HL-60 (cell line): ENCODE results near the gene ACOT9.
A peak's percentile ranks its signal among the peaks of the same experiment; 100 is the strongest.

Experiments
- DNase-seq, 2 experiments: peaks; one replicate each; pipeline ENCODE4 v3.0.0-alpha.2; 2010 to 2020; ENCODE audit warnings: low read depth in 1 of 2, low spot score in 1 of 2
- H3K27ac ChIP-seq: fragments of 250-450 bp; sonication (Bioruptor Pico); replicated peaks from 2 replicates; pipeline ENCODE4 v1.5.1; 2020; ENCODE audit warnings: mild to moderate bottlenecking, moderate library complexity
- H3K27me3 ChIP-seq: fragments of 250-450 bp; sonication (Bioruptor Pico); 2 replicates; pipeline ENCODE4 v1.5.1; 2021; ENCODE audit warnings: mild to moderate bottlenecking, moderate library complexity; ENCODE audit not compliant: insufficient read depth, poor library complexity, severe bottlenecking
- H3K4me3 ChIP-seq: replicated peaks from 2 replicates; pipeline ENCODE4 v1.5.1; 2011; ENCODE audit warnings: mild to moderate bottlenecking, control low read depth, low read length; ENCODE audit not compliant: insufficient read depth
- CTCF ChIP-seq: IDR thresholded peaks from one replicate; pipeline ENCODE4 v1.5.1; 2011; ENCODE audit warnings: low read length, control low read depth, inconsistent platforms; ENCODE audit not compliant: insufficient read depth
- GABPA ChIP-seq: IDR thresholded peaks from 2 replicates; pipeline ENCODE4 v1.6.1; 2012; ENCODE audit warnings: low read depth
- POLR2AphosphoS5 ChIP-seq: IDR thresholded peaks from 2 replicates; pipeline ENCODE4 v1.6.1; 2012; ENCODE audit warnings: low read depth
- REST ChIP-seq: IDR thresholded peaks from 2 replicates; pipeline ENCODE4 v1.6.1; 2012; ENCODE audit warnings: low read depth; ENCODE audit not compliant: insufficient replicate concordance
- SPI1 ChIP-seq: IDR thresholded peaks from 2 replicates; pipeline ENCODE4 v1.6.1; 2012; ENCODE audit warnings: low read depth, mild to moderate bottlenecking, borderline replicate concordance

Gene ACOT9

GRCh38 chrX:23736030-23736429 is 7.0 kb downstream of the ACOT9 start:
- Histone ChIP-seq H3K27ac (no peak overlapping the region), H3K27me3 (no peaks in the 10 kb centered on the region), H3K4me3 (no peak overlapping the region)
- TF ChIP-seq REST (no peak), SPI1 (no peak), CTCF (no peak), POLR2AphosphoS5 (no peak), GABPA (no peak)
- DNase-seq, result no peak

- H3K27me3 ChIP-seq, result no peaks in the 10 kb centered on the region
- H3K4me3 ChIP-seq, result no peak overlapping the region
- no peak overlapping the region for H3K27ac ChIP-seq
- no peak for DNase-seq
- TF ChIP-seq SPI1 (peak; percentile 12; the same call in 1 of the 2 replicates), REST (no peak)
These were observed 10.4 kb downstream of the ACOT9 start for GRCh38 chrX:23732704-23733103.

- H3K27me3 ChIP-seq, result no peaks in the 10 kb centered on the region
- TF ChIP-seq SPI1 (no peak), REST (no peak), POLR2AphosphoS5 (no peak), CTCF (no peak), GABPA (no peak)
- no peak overlapping the region for H3K27ac ChIP-seq
- DNase-seq, result no peak
- H3K4me3 ChIP-seq, result no peak overlapping the region
These were observed 11.1 kb downstream of the ACOT9 start for GRCh38 chrX:23731951-23732350.

GRCh38 chrX:23729214-23729613 is 13.9 kb downstream of the ACOT9 start:
- Histone ChIP-seq H3K27ac (no peak overlapping the region), H3K27me3 (no peaks in the 10 kb centered on the region), H3K4me3 (no peak overlapping the region)
- no peak for TF ChIP-seq CTCF
- TF ChIP-seq SPI1, result no peak
- no peak for TF ChIP-seq REST
- TF ChIP-seq POLR2AphosphoS5, result no peak
- no peak for TF ChIP-seq GABPA
- no peak for DNase-seq
